CD4-positive, CD25-positive, alpha-beta regulatory T cell (primary cell): ENCODE results near the gene OPTC. TPM values are rescaled to one million over a fixed set of nuclear protein-coding genes. Genes with fewer than 3 reads are reported as not detected.

Source experiments
- ATAC-seq, 2 donors: fragments of 150-1000 bp; cut with Tn5 transposase; one replicate each; pipeline ENCODE4 v1.10.0; 2021; ENCODE audit warnings: low read depth in 2 of 2, moderate number of reproducible peaks in 2 of 2, moderate library complexity in 1 of 2
- DNase-seq, 3 donors: peaks; one replicate each; pipeline versions ENCODE4 v3.0.0 to v3.0.0-alpha.2; 2012 to 2022; ENCODE audit warnings: mixed read lengths in 1 of 3
- H3K27ac ChIP-seq: one replicate; pipeline ENCODE4 v1.7.0; 2013; ENCODE audit warnings: mild to moderate bottlenecking, low read length; ENCODE audit not compliant: insufficient read depth, poor library complexity, severe bottlenecking
- H3K27me3 ChIP-seq: one replicate; pipeline ENCODE4 v1.7.0; 2013; ENCODE audit warnings: low read length; ENCODE audit not compliant: control insufficient read depth, insufficient read depth
- H3K36me3 ChIP-seq: one replicate; pipeline ENCODE4 v1.7.0; 2013; ENCODE audit warnings: mild to moderate bottlenecking, low read length, moderate library complexity; ENCODE audit not compliant: control insufficient read depth, insufficient read depth
- H3K4me1 ChIP-seq: 2 replicates; pipeline ENCODE4 v1.7.0; 2013; ENCODE audit warnings: mild to moderate bottlenecking, low read length; ENCODE audit not compliant: insufficient read depth, control insufficient read depth, poor library complexity, severe bottlenecking
- H3K4me3 ChIP-seq: one replicate; pipeline ENCODE4 v1.7.0; 2013; ENCODE audit warnings: low read depth, mild to moderate bottlenecking, low read length, moderate library complexity
- H3K9me3 ChIP-seq, 2 experiments: 1 replicate in 1 of 2; 2 replicates in 1 of 2; pipeline ENCODE4 v1.7.0; 2013; ENCODE audit warnings: low read length in 2 of 2, mild to moderate bottlenecking in 1 of 2, moderate library complexity in 1 of 2; ENCODE audit not compliant: control insufficient read depth in 2 of 2
- H3K27ac Mint-ChIP-seq, 3 donors: one replicate each; pipeline ENCODE4 v1.8.0; 2020 to 2022; ENCODE audit warnings: mild to moderate bottlenecking in 3 of 3, mixed read lengths in 3 of 3, moderate library complexity in 2 of 3
- H3K27me3 Mint-ChIP-seq: one replicate; pipeline ENCODE4 v1.8.0; 2022; ENCODE audit warnings: mild to moderate bottlenecking, mixed read lengths
- H3K36me3 Mint-ChIP-seq: one replicate; pipeline ENCODE4 v1.8.0; 2020; ENCODE audit warnings: mixed read lengths
- H3K4me1 Mint-ChIP-seq, 4 donors: one replicate each; pipeline ENCODE4 v1.8.0; 2020 to 2022; ENCODE audit warnings: mixed read lengths in 4 of 4, mild to moderate bottlenecking in 1 of 4
- H3K4me3 Mint-ChIP-seq, 4 donors: one replicate each; pipeline ENCODE4 v1.8.0; 2020 to 2022; ENCODE audit warnings: mild to moderate bottlenecking in 4 of 4, mixed read lengths in 4 of 4, moderate library complexity in 3 of 4
- H3K9me3 Mint-ChIP-seq, 7 donors: one replicate each; pipeline ENCODE4 v1.8.0; 2020 to 2022; ENCODE audit warnings: mixed read lengths in 7 of 7, mild to moderate bottlenecking in 3 of 7, moderate library complexity in 2 of 7
- polyA plus RNA-seq, 4 donors: library from polyadenylated mRNA; unstranded; fragments of 300-500 nt; fragmentation: Illumina TruSeq; gene quantifications; one replicate each; pipeline ENCODE4 v1.2.3, GENCODE V29; 2021
- total RNA-seq: library from RNA; stranded (reverse); gene quantifications from one replicate; pipeline ENCODE4 v1.2.3, GENCODE V29; 2022

The OPTC gene
- total and polyA plus RNA-seq, 5 donors from 2014 or later: not detected

DNA sequence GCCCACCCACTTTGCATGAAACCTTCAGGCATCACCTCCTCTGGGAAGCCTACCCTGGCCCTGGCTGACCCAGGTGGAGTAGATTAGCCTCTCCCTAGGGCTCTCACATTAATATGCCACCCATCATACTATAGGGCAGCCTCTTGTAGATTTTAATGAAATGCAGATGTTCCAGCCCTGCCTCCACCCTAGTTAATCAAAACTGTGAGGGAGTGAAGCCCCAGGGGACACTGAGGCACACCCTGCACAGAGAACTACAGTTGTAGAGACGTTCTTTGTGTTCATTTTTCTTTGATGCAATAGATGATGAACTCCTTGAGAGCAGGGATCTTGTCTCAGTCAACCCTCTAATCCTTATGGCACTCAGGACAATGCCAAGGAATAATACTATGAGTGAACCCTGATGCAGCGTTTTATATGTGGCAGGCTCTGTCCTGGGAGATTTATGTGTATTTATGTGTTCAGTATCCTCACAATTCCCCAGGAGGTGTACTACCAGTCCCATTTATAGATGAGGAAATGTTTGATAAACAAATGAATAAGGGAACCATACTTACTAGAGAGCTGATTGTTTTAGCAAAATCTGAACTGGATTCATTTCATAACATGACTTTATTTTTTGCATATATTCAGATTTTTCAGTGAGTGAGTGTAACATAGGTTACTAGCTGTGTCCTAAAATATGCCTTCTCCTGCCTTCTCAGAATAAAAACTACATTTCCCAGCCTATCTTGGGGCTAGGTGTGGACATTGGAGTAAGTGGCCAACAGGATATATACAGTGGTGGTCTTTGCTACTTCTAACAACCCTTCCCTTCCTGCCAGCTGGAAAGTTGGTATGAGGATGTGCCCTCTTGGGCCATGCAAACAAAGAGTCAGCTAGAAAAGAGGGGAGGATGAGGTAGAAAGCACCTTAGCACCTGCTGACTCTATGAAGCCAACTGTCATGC, 41.8 kb upstream of the OPTC start:
- H3K36me3 ChIP-seq: no peaks in the 10 kb centered on the region
- ATAC-seq (no peak), DNase-seq (no peak)
- Mint-ChIP-seq H3K4me1 (no peaks in the 10 kb centered on the region), H3K27ac (peak overlapping the region in 1 of 3 donors; percentile 15), H3K36me3 (no peaks in the 10 kb centered on the region), H3K4me3 (no peak overlapping the region), H3K27me3 (peaks cover 12% of the 10 kb centered on the region), H3K9me3 (peaks cover 0 to 2% (median 0%) of the 10 kb centered on the region in 7 donors)
- H3K27ac ChIP-seq: no peak overlapping the region
- H3K4me1 ChIP-seq: no peaks in the 10 kb centered on the region
- no peak overlapping the region for H3K4me3 ChIP-seq
- peaks cover 7% of the 10 kb centered on the region for H3K27me3 ChIP-seq
- no peaks in the 10 kb centered on the region for H3K9me3 ChIP-seq

DNA sequence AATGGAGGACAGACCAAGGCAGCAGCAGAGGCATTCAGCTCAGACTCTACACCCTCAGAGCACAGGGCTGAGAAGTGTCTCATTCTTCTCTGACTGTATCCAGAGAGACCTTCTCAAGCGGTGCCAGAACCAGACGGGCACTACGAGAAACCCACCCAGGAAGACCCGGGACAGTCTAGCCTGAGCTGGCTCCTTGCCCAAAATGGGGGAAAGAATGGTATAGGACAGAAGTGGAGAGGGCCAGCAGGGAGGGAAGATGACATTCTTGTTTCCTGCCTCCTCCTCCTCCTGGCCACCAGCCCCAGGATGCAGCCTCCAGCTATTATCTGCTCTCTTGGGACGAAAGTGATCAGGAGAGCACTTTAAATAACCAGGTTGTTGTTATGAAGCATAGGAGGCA, 40.9 kb upstream of the OPTC start:
- Histone ChIP-seq H3K9me3 (no peaks in the 10 kb centered on the region), H3K27ac (no peak overlapping the region), H3K4me1 (no peaks in the 10 kb centered on the region), H3K27me3 (peaks cover 7% of the 10 kb centered on the region), H3K4me3 (no peak overlapping the region), H3K36me3 (no peaks in the 10 kb centered on the region)
- H3K36me3 Mint-ChIP-seq: no peaks in the 10 kb centered on the region
- H3K27ac Mint-ChIP-seq: peak overlapping the region in 1 of 3 donors; percentile 12
- peaks cover 14% of the 10 kb centered on the region for H3K27me3 Mint-ChIP-seq
- peaks cover 0 to 2% (median 0%) of the 10 kb centered on the region in 7 donors for H3K9me3 Mint-ChIP-seq
- H3K4me1 Mint-ChIP-seq: no peaks in the 10 kb centered on the region
- no peak overlapping the region for H3K4me3 Mint-ChIP-seq
- ATAC-seq (no peak), DNase-seq (no peak)

DNA sequence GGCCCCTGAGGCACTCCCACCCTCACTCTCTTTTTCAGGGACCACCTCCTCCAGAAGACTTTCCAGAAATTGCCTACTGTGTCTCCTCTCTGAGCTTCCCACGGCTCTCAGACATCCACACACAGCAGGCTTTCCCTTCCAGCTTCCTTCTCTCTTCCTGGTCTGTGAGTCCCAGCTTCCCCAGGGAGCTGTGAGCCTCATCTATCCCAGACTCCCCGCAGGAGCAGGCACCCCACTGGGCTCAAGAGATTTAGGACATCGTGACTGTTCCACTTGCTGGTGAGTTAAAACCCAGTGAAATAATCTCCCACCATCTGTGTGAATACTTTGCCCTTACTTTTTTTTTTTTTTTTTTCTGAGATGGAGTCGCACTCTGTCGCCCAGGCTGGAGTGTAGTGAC, 40.3 kb upstream of the OPTC start:
- DNase-seq (no peak), ATAC-seq (no peak)
- Histone ChIP-seq H3K4me1 (no peaks in the 10 kb centered on the region), H3K27me3 (peaks cover 9% of the 10 kb centered on the region), H3K36me3 (no peaks in the 10 kb centered on the region), H3K9me3 (no peaks in the 10 kb centered on the region), H3K4me3 (no peak overlapping the region), H3K27ac (no peak overlapping the region)
- H3K4me3 Mint-ChIP-seq: no peak overlapping the region
- peaks cover 18% of the 10 kb centered on the region for H3K27me3 Mint-ChIP-seq
- no peak overlapping the region for H3K27ac Mint-ChIP-seq
- H3K36me3 Mint-ChIP-seq: no peaks in the 10 kb centered on the region
- H3K4me1 Mint-ChIP-seq: no peaks in the 10 kb centered on the region
- peaks cover 0 to 2% (median 0%) of the 10 kb centered on the region in 7 donors for H3K9me3 Mint-ChIP-seq

DNA sequence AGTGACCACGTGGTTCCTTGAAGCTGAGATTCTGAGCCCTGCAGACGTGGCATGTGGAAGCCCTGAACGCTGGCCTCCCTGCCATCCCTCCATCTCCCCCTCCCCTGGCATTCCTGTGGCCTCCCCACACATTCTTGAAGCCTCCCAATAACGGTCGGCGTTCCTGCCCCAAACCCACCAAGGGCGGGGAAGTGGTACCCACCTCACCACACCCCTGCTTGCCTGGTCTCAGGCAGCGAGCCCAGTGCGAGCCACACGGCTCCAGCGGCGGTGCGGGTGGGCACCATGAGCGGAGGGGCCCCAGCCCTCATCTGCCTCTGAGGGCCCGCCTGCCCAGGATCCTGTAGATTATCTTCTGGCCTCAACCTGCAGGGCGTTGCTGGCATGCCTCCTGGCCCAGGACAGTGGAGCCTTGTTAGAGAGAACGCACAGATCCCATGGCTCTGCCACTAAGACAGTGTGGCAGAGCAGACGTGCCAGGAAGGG, 38.9 kb upstream of the OPTC start:
- H3K27ac Mint-ChIP-seq: no peak overlapping the region
- H3K4me1 Mint-ChIP-seq: no peaks in the 10 kb centered on the region
- DNase-seq (no peak), ATAC-seq (no peak)
- peaks cover 27% of the 10 kb centered on the region for H3K27me3 Mint-ChIP-seq
- H3K36me3 Mint-ChIP-seq: no peaks in the 10 kb centered on the region
- Histone ChIP-seq H3K27me3 (peaks cover 9% of the 10 kb centered on the region), H3K36me3 (no peaks in the 10 kb centered on the region), H3K27ac (no peak overlapping the region), H3K4me1 (no peaks in the 10 kb centered on the region), H3K9me3 (no peaks in the 10 kb centered on the region), H3K4me3 (no peak overlapping the region)
- H3K4me3 Mint-ChIP-seq: no peak overlapping the region
- H3K9me3 Mint-ChIP-seq: peaks cover 0 to 2% (median 0%) of the 10 kb centered on the region in 7 donors

DNA sequence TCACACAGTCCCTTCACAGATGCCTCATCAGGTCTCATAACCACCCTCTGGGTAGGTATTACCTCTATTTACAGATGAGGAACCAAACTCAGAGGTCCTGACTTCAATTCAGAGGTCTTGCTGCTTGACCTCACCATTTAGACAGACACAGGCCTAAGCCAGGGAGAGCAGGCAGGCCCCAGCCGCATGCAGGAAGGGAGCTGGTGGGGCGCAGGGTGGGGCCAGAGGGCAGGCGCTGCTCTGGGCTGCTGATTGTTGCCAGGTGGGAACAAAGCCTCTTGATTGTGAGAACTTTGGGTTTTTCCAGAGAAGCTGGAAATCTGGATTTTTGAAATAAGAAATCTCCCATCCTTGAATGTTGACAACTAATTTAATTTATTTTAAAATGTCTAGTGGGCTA, 38.2 kb upstream of the OPTC start:
- H3K4me1 ChIP-seq: no peaks in the 10 kb centered on the region
- H3K4me3 ChIP-seq: no peak overlapping the region
- H3K27me3 Mint-ChIP-seq: peaks cover 32% of the 10 kb centered on the region
- H3K9me3 ChIP-seq: no peaks in the 10 kb centered on the region
- ATAC-seq: no peak
- no peaks in the 10 kb centered on the region for H3K36me3 Mint-ChIP-seq
- DNase-seq: no peak
- no peak overlapping the region for H3K27ac Mint-ChIP-seq
- no peaks in the 10 kb centered on the region for H3K4me1 Mint-ChIP-seq
- H3K9me3 Mint-ChIP-seq: peaks cover 0 to 2% (median 0%) of the 10 kb centered on the region in 7 donors
- peaks cover 11% of the 10 kb centered on the region for H3K27me3 ChIP-seq
- no peaks in the 10 kb centered on the region for H3K36me3 ChIP-seq
- no peak overlapping the region for H3K4me3 Mint-ChIP-seq
- no peak overlapping the region for H3K27ac ChIP-seq

DNA sequence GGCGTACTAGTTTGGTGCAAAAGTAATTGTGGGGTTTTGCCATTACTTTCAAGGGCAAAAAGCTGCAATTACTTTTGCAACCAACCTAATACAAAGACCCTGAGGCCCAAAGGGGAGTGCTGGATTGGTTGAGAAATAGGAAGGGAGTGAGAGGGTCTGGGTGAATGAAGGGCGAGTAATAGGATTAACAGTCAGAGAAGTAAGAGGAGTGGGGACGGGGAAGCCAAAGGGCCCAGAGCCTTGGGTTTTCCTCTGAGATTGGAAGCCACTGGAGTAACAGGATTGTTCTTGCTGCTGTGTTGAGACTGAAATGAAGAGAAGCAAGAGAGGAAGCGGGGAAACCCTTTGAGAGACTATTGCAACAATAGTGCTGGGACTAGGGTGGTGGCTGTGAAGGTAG, 37.4 kb upstream of the OPTC start:
- ATAC-seq (no peak), DNase-seq (no peak)
- Histone ChIP-seq H3K4me3 (no peak overlapping the region), H3K27ac (no peak overlapping the region), H3K36me3 (no peaks in the 10 kb centered on the region), H3K4me1 (no peaks in the 10 kb centered on the region), H3K9me3 (no peaks in the 10 kb centered on the region), H3K27me3 (peaks cover 10% of the 10 kb centered on the region)
- Mint-ChIP-seq H3K27ac (no peak overlapping the region), H3K4me1 (no peaks in the 10 kb centered on the region), H3K36me3 (no peaks in the 10 kb centered on the region), H3K9me3 (peaks cover 0 to 2% (median 0%) of the 10 kb centered on the region in 7 donors), H3K27me3 (peaks cover 39% of the 10 kb centered on the region), H3K4me3 (no peak overlapping the region)

DNA sequence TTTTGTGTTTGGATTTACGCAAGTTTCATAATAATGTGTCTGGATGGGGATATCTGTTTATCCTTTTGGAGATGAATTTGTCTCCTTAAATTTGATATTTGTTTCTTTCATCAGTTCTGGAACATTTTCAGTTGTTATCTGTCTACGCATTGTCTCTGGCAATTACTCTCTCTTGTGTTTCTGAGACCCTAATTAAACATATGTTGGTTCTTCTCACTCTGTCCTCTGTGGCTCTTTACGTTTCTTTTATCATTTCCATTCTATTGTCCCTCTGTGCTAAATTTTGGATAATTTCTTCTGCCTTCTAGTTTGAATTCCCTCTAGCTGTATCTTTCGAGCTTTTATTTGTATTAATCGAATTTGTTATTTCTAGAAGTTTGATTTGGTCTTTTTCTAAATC, 35.9 kb upstream of the OPTC start:
- peaks cover 46% of the 10 kb centered on the region for H3K27me3 Mint-ChIP-seq
- Histone ChIP-seq H3K27me3 (peaks cover 6% of the 10 kb centered on the region), H3K4me3 (no peak overlapping the region), H3K36me3 (no peaks in the 10 kb centered on the region), H3K9me3 (no peaks in the 10 kb centered on the region), H3K4me1 (no peaks in the 10 kb centered on the region), H3K27ac (no peak overlapping the region)
- ATAC-seq (no peak), DNase-seq (no peak)
- peaks cover 0 to 2% (median 0%) of the 10 kb centered on the region in 4 donors for H3K4me1 Mint-ChIP-seq
- H3K4me3 Mint-ChIP-seq: no peak overlapping the region
- no peak overlapping the region for H3K27ac Mint-ChIP-seq
- H3K9me3 Mint-ChIP-seq: peaks cover 0 to 2% (median 0%) of the 10 kb centered on the region in 7 donors
- H3K36me3 Mint-ChIP-seq: no peaks in the 10 kb centered on the region
